Neural progenitor cell (in vitro differentiated cells): Measurements from ENCODE around the gene INSC.

Experiments
- EZH2 ChIP-seq: fragments of 200-600 bp; sonication (generic); IDR thresholded peaks from 2 replicates; pipeline ENCODE4 v1.6.1; 2017; ENCODE audit warnings: antibody characterized with exemption, mild to moderate bottlenecking, moderate library complexity
- TF ChIP-seq, protein P1 (sequence below): fragments of 200-600 bp; sonication (generic); IDR thresholded peaks from 2 replicates; pipeline ENCODE4 v1.5.1; 2017; ENCODE audit warnings: antibody characterized with exemption, mild to moderate bottlenecking

DNA sequence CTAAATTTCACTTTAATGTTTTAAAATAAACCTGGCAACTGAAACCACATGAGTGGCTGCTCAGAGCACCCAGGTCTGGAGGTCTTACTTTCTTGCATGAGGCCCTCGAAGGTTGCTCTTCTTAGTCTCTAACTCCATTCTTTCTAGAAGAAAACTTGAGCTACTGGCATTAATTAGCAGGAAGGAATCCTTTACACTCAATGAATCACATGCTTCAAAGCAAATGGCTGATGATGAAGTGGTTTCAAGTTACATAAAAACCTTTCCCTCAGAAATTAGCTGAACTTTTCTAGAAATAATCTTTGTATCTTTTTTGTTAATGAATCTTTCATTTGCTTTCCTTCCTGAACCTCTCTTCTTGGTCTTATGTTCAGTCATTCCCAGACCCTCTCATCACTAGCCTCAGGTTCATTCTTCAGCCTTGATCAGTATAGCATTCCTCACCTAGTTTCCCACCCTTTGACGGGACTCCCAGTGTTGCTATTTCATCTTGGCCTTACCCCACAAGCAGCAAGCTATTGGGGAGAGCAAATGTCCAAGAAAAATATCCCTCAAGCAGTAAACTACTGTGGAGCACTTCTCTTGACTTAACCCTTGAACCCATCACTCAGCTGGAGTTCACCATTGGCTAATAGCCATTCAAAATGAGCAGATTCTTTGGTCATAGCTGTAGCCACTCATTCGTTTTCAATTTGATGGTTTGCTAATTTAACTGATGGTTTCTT lies 75.1 kb downstream of the INSC start:
- TF ChIP-seq, protein P1, sequence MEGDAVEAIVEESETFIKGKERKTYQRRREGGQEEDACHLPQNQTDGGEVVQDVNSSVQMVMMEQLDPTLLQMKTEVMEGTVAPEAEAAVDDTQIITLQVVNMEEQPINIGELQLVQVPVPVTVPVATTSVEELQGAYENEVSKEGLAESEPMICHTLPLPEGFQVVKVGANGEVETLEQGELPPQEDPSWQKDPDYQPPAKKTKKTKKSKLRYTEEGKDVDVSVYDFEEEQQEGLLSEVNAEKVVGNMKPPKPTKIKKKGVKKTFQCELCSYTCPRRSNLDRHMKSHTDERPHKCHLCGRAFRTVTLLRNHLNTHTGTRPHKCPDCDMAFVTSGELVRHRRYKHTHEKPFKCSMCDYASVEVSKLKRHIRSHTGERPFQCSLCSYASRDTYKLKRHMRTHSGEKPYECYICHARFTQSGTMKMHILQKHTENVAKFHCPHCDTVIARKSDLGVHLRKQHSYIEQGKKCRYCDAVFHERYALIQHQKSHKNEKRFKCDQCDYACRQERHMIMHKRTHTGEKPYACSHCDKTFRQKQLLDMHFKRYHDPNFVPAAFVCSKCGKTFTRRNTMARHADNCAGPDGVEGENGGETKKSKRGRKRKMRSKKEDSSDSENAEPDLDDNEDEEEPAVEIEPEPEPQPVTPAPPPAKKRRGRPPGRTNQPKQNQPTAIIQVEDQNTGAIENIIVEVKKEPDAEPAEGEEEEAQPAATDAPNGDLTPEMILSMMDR: no peak
- TF ChIP-seq EZH2: no peak
